Mesenchymal stem cell (in vitro differentiated cells and primary cell): ENCODE data around the gene PACS1.

Experiments
- DNase-seq: peaks from one replicate; pipeline ENCODE4 v3.0.0-alpha.2; 2013
- H2AFZ ChIP-seq: one replicate; pipeline ENCODE4 v1.6.1; 2013; ENCODE audit warnings: low read depth, mild to moderate bottlenecking, control low read depth, inconsistent platforms, low read length, moderate library complexity
- H2AK5ac ChIP-seq: 2 replicates; pipeline ENCODE4 v1.6.1; 2013; ENCODE audit warnings: low read length, moderate library complexity, mild to moderate bottlenecking, inconsistent platforms; ENCODE audit not compliant: severe bottlenecking
- H2BK120ac ChIP-seq: one replicate; pipeline ENCODE4 v1.6.1; 2013; ENCODE audit warnings: low read depth, mild to moderate bottlenecking, inconsistent platforms, low read length, moderate library complexity
- H2BK12ac ChIP-seq, 2 experiments: one replicate each; pipeline ENCODE4 v1.6.1; 2013; ENCODE audit warnings: inconsistent platforms in 2 of 2, low read length in 2 of 2, mild to moderate bottlenecking in 2 of 2, moderate library complexity in 2 of 2, control low read depth in 1 of 2
- H2BK15ac ChIP-seq: one replicate; pipeline ENCODE4 v1.6.1; 2013; ENCODE audit warnings: mild to moderate bottlenecking, low read depth, inconsistent platforms; ENCODE audit not compliant: poor library complexity, severe bottlenecking
- H2BK5ac ChIP-seq: 2 replicates; pipeline ENCODE4 v1.6.1; 2013; ENCODE audit warnings: low read depth, mild to moderate bottlenecking, low read length, control low read depth, inconsistent platforms; ENCODE audit not compliant: poor library complexity, severe bottlenecking
- H3K14ac ChIP-seq, 2 experiments: one replicate each; pipeline ENCODE4 v1.6.1; 2013; ENCODE audit warnings: inconsistent platforms in 2 of 2, low read length in 2 of 2, control low read depth in 1 of 2, mild to moderate bottlenecking in 1 of 2, moderate library complexity in 1 of 2
- H3K18ac ChIP-seq, 2 experiments: one replicate each; pipeline ENCODE4 v1.6.1; 2013; ENCODE audit warnings: inconsistent platforms in 2 of 2, low read length in 2 of 2, control low read depth in 1 of 2, low read depth in 1 of 2, mild to moderate bottlenecking in 1 of 2
- H3K23ac ChIP-seq, 2 experiments: one replicate each; pipeline ENCODE4 v1.6.1; 2013; ENCODE audit warnings: inconsistent platforms in 2 of 2, low read length in 2 of 2, mild to moderate bottlenecking in 2 of 2, moderate library complexity in 2 of 2, control low read depth in 1 of 2
- H3K27ac ChIP-seq: 2 replicates; pipeline ENCODE4 v1.5.1; 2013; ENCODE audit warnings: mild to moderate bottlenecking, moderate library complexity, low read length, control low read depth, inconsistent platforms; ENCODE audit not compliant: poor library complexity, severe bottlenecking
- H3K27me3 ChIP-seq, 2 experiments: 2 replicates each; pipeline versions ENCODE4 v1.6.1 to v1.7.0; 2013; ENCODE audit warnings: low read length in 2 of 2, mild to moderate bottlenecking in 2 of 2, moderate library complexity in 2 of 2, control low read depth in 1 of 2, inconsistent platforms in 1 of 2; ENCODE audit not compliant: control insufficient read depth in 1 of 2, insufficient read depth in 1 of 2
- H3K36me3 ChIP-seq, 2 experiments: 2 replicates each; pipeline versions ENCODE4 v1.6.1 to v1.7.0; 2013; ENCODE audit warnings: low read length in 2 of 2, control low read depth in 1 of 2, inconsistent platforms in 1 of 2, low read depth in 1 of 2, mild to moderate bottlenecking in 1 of 2; ENCODE audit not compliant: insufficient read depth in 2 of 2, control insufficient read depth in 1 of 2
- H3K4ac ChIP-seq, 2 experiments: one replicate each; pipeline ENCODE4 v1.6.1; 2013; ENCODE audit warnings: inconsistent platforms in 2 of 2, low read length in 2 of 2, mild to moderate bottlenecking in 2 of 2, moderate library complexity in 2 of 2, control low read depth in 1 of 2, low read depth in 1 of 2
- H3K4me1 ChIP-seq: 2 replicates; pipeline ENCODE4 v1.6.1; 2013; ENCODE audit warnings: low read depth, low read length, control low read depth; ENCODE audit not compliant: control insufficient read depth, insufficient read depth
- H3K4me2 ChIP-seq: 2 replicates; pipeline ENCODE4 v1.6.1; 2013; ENCODE audit warnings: low read length, mild to moderate bottlenecking, inconsistent platforms; ENCODE audit not compliant: poor library complexity, severe bottlenecking
- H3K4me3 ChIP-seq, 2 experiments: 2 replicates each; pipeline versions ENCODE4 v1.5.1 to v1.7.0; 2013; ENCODE audit warnings: low read length in 2 of 2, mild to moderate bottlenecking in 2 of 2, control low read depth in 1 of 2, low read depth in 1 of 2; ENCODE audit not compliant: insufficient read depth in 1 of 2
- H3K79me1 ChIP-seq: replicated peaks from 2 replicates; pipeline ENCODE4 v1.6.1; 2013; ENCODE audit warnings: mild to moderate bottlenecking, control low read depth, low read length, inconsistent platforms; ENCODE audit not compliant: poor library complexity, severe bottlenecking
- H3K9ac ChIP-seq: 2 replicates; pipeline ENCODE4 v1.7.0; 2013; ENCODE audit warnings: mild to moderate bottlenecking, low read length, moderate library complexity
- H3K9me3 ChIP-seq: 2 replicates; pipeline ENCODE4 v1.7.0; 2013; ENCODE audit warnings: mild to moderate bottlenecking, low read length; ENCODE audit not compliant: control insufficient read depth
- H4K8ac ChIP-seq: one replicate; pipeline ENCODE4 v1.6.1; 2013; ENCODE audit warnings: inconsistent platforms, mild to moderate bottlenecking, low read length, moderate library complexity
- H4K91ac ChIP-seq: one replicate; pipeline ENCODE4 v1.6.1; 2013; ENCODE audit warnings: mild to moderate bottlenecking, low read length, inconsistent platforms
- WGBS: methylation state at CpG from one replicate; pipeline ENCODE4 v1.1.7; 2013; ENCODE audit warnings: mixed read lengths; 5-methylcytosine and 5-hydroxymethylcytosine counted together

PACS1 gene

DNA sequence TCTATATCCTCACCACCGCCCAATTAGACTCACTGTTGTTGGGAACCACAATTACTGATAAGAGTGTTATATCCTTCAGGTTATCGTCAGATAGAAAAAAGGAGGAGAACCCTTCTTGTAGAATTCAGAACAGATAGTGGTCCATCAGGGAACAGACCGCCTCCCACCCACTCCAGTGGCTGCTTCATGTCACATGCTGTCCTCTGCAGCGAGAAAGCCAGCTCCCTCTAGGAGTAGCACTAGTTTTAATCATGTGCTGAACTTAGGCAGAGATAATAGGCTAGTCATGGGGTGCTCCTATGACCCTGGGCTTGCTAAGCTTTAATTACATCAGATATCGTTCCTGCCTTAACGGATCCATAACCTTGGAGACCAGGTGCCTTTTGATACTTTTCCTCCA, 146.8 kb downstream of the PACS1 start:
- H3K9ac ChIP-seq: no peak overlapping the region
- no peak overlapping the region for H3K4me3 ChIP-seq
- no peaks in the 10 kb centered on the region for H3K9me3 ChIP-seq
- DNase-seq: no peak
- H2BK15ac ChIP-seq: no peak overlapping the region
- no peak overlapping the region for H3K27ac ChIP-seq
- peaks cover 61 to 71% of the 10 kb centered on the region in 2 experiments for H3K36me3 ChIP-seq
- no peak overlapping the region for H3K4me2 ChIP-seq
- no peak overlapping the region for H2BK5ac ChIP-seq
- H3K18ac ChIP-seq: no peak overlapping the region
- H2BK120ac ChIP-seq: no peak overlapping the region
- no peak overlapping the region for H4K91ac ChIP-seq
- peaks cover 6% of the 10 kb centered on the region for H3K79me1 ChIP-seq
- H2BK12ac ChIP-seq: no peak overlapping the region
- no peak overlapping the region for H3K14ac ChIP-seq
- no peaks in the 10 kb centered on the region for H3K27me3 ChIP-seq
- no peak overlapping the region for H2AFZ ChIP-seq
- 94% methylated on average over 5 of the region's 6 CpGs for WGBS
- H2AK5ac ChIP-seq: no peak overlapping the region
- no peak overlapping the region for H3K23ac ChIP-seq
- H3K4ac ChIP-seq: no peak overlapping the region
- H4K8ac ChIP-seq: no peak overlapping the region
- H3K4me1 ChIP-seq: peaks cover 7% of the 10 kb centered on the region

DNA sequence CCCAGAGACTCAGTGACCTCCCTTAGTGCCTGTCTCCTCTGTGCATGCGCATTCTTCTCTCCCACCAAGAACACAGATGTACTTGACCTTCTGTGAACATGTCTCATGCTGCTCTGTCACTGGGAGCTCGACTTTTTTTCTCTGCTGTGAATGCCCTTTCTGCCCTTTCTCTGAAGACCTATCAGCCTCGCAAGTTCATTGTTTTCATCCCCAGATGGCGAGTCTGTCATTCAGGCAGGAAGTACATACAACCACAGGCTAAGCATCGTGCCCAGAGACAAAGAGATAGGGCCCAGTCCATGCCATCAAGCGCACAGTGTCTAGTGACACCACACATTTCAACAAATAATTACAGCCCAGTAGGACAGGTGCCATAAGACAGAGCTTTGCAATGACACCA, 148.0 kb downstream of the PACS1 start:
- Histone ChIP-seq H2BK15ac (no peak overlapping the region), H3K14ac (no peak overlapping the region), H2BK120ac (no peak overlapping the region), H3K4me2 (no peak overlapping the region), H3K9me3 (no peaks in the 10 kb centered on the region), H3K9ac (no peak overlapping the region), H3K27ac (no peak overlapping the region), H3K4me1 (peaks cover 8% of the 10 kb centered on the region), H2BK12ac (no peak overlapping the region), H3K23ac (no peak overlapping the region), H4K91ac (no peak overlapping the region), H3K4me3 (no peak overlapping the region), H4K8ac (no peak overlapping the region), H3K79me1 (peaks cover 6% of the 10 kb centered on the region), H3K36me3 (peaks cover 63 to 65% of the 10 kb centered on the region in 2 experiments), H2AK5ac (no peak overlapping the region), H2AFZ (no peak overlapping the region), H3K18ac (no peak overlapping the region), H2BK5ac (no peak overlapping the region), H3K27me3 (no peaks in the 10 kb centered on the region), H3K4ac (no peak overlapping the region)
- DNase-seq: no peak
- 89% methylated on average over 6 of the region's 6 CpGs for WGBS

DNA sequence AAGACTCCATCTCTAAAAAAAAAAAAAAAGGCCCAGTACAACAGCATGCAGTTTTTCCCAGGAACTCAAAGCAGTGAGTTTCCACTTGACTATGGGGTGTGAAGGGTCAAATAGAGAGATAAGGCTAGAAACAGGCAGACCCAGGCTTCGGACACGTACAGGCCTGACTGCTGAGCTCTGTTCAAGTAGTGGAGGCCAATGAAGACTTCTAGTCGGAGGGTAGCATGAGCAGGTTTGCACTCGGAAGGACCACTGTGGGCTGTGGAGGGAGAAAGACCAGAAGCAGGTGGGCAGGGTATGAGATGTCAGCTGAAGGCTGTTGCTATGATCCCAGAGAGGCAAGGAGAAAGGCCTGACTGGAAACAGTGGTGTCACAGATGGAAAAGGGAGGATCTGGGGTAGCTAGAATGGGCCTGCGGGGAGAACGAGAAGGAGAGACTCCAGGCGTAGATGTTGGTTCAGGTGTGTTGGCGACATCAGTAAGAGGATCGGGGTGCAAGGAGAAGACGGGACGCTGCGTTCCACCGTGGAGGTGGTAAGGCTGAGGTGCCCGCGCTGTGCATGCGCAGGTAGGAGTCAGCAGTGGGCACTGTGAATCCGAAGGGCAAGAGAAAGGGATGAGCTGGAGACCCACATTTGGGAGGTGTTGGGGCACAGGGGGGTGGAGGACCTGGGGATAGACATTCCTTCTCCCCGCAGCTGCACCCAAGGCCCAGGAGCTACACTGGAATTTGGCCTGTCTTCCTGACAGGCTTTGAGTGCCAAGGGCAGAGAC, 149.0 kb downstream of the PACS1 start:
- H2BK15ac ChIP-seq: no peak overlapping the region
- peaks cover 58 to 66% of the 10 kb centered on the region in 2 experiments for H3K36me3 ChIP-seq
- no peak overlapping the region for H4K91ac ChIP-seq
- 96% methylated on average over 18 of the region's 18 CpGs for WGBS
- H2BK5ac ChIP-seq: no peak overlapping the region
- no peak overlapping the region for H2BK120ac ChIP-seq
- DNase-seq: no peak
- H3K4me3 ChIP-seq: no peak overlapping the region
- H2AFZ ChIP-seq: no peak overlapping the region
- no peak overlapping the region for H3K4me2 ChIP-seq
- H3K27ac ChIP-seq: no peak overlapping the region
- H2AK5ac ChIP-seq: no peak overlapping the region
- H3K9me3 ChIP-seq: no peaks in the 10 kb centered on the region
- no peak overlapping the region for H4K8ac ChIP-seq
- no peak overlapping the region for H3K18ac ChIP-seq
- H3K27me3 ChIP-seq: no peaks in the 10 kb centered on the region
- peaks cover 3% of the 10 kb centered on the region for H3K79me1 ChIP-seq
- H3K9ac ChIP-seq: no peak overlapping the region
- no peak overlapping the region for H3K14ac ChIP-seq
- H3K23ac ChIP-seq: no peak overlapping the region
- H3K4ac ChIP-seq: no peak overlapping the region
- peaks cover 8% of the 10 kb centered on the region for H3K4me1 ChIP-seq
- no peak overlapping the region for H2BK12ac ChIP-seq

DNA sequence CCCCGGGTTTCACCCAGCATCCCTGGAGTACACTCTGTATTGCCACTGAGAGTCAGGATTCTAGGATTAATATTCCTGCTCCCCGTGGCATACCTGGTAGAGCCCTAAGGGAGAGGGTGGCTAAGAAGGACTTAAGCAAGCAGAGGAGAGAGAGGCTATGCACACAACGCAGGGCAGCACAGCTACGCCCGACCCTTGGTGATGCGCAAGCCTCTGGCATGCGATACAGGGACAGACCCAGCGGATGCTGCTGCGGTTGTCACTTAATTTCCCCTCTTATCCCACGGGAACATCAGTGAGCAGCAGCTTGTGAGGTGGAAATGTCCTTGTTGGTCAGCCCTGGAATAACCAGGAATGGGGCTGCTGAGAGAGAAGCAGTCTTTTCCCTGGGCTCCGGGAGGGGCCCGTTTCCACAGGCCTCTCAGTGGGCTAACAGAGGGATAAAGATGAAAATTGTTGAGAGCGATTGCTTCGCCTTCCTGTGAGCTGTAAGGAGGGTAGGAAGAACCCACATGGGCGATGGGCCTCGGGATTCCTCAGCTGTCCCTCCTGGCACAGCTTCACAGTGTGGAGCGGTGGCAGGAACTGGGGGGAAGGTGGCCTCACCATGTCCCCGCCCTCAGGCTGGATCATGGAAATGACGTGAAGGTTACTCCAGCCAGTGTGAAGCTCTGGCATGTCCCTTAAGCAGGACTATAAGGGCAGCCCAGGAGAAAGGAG, 149.9 kb downstream of the PACS1 start:
- WGBS: 96% methylated on average over 19 of the region's 19 CpGs
- Histone ChIP-seq H3K9me3 (no peaks in the 10 kb centered on the region), H2AK5ac (no peak overlapping the region), H2BK120ac (no peak overlapping the region), H3K27ac (no peak overlapping the region), H3K36me3 (peaks cover 65 to 69% of the 10 kb centered on the region in 2 experiments), H2AFZ (no peak overlapping the region), H4K91ac (no peak overlapping the region), H2BK12ac (no peak overlapping the region), H3K4me1 (peaks cover 8% of the 10 kb centered on the region), H3K14ac (no peak overlapping the region), H3K79me1 (peaks cover 3% of the 10 kb centered on the region), H3K4me3 (no peak overlapping the region), H2BK15ac (no peak overlapping the region), H2BK5ac (no peak overlapping the region), H3K23ac (no peak overlapping the region), H3K9ac (no peak overlapping the region), H3K4me2 (no peak overlapping the region), H3K18ac (no peak overlapping the region), H3K4ac (no peak overlapping the region), H3K27me3 (no peaks in the 10 kb centered on the region), H4K8ac (no peak overlapping the region)
- no peak for DNase-seq
